HT-29 (cell line): ENCODE measurements around the gene ABHD16B. TPM values are rescaled to one million over a fixed set of nuclear protein-coding genes. Genes with fewer than 3 reads are reported as not detected.

Experiments
- DNase-seq: peaks from one replicate; pipeline ENCODE4 v3.0.0-alpha.2; 2015; ENCODE audit warnings: low spot score
- total RNA-seq: library from RNA; depleted of rRNA; stranded (reverse); fragments of >200 nt; shearing (Covaris generic); gene quantifications from 2 replicates; pipeline ENCODE4 v1.2.3, GENCODE V29; 2014; rRNA removed

ABHD16B gene
- not detected in 2 replicates for total RNA-seq

DNA sequence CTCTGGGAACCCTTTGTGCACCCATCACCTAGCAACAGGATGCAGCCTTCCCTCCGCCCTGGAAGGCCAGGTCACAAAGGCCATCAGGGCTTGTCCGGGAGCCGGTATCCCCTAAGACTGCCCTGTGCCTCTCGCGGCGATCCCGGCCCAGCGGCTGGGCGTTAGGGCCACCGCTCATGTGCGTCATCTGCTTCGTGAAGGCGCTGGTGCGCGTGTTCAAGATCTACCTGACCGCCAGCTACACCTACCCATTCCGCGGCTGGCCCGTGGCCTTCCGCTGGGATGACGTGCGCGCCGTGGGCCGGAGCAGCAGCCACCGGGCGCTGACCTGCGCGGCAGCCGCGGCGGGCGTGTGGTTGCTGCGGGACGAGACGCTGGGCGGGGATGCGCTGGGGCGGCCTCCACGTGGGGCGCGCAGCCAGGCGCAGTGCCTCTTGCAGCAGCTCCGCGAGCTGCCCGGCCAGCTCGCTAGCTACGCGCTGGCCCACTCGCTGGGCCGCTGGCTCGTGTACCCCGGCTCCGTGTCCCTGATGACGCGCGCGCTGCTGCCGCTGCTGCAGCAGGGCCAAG, at the start of gene ABHD16B:
TSS of gene ABHD16B (plus strand) at position 134 of the 570 bp plus-strand sequence. CDS start at position 177, 43 bp downstream.
- DNase-seq: no peak

DNA sequence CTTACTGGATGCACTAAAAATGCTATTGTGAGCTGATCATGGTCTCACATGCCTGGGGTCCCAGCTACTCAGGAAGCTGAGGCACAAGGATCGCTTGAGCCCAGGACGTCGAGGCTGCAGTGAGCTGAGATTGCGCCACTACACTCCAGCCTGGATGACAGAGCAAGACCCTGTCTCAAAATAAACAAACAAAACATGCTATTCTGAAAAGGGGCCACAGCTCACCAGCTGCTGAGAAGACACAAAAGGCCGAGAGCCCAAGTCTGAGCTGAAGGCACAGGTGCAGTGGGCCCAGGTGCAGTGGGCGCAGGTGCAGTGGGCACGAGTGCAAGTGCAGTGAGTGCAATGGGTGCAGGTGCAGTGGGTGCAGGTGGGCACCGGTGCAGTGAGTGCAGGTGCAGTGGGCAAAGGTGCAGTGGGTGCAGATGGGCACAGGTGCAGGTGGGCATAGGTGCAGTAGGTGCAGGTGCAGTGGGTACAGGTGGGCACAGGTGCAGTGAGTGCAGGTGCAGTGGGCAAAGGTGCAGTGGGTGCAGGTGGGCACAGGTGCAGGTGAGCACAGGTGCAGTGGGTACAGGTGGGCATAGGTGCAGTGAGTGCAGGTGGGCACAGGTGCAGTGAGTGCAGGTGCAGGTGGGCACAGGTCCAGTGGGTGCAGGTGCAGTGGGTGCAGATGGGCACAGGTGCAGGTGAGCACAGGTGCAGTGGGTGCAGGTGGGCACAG, 46.2 kb upstream of the ABHD16B start:
- DNase-seq: no peak

DNA sequence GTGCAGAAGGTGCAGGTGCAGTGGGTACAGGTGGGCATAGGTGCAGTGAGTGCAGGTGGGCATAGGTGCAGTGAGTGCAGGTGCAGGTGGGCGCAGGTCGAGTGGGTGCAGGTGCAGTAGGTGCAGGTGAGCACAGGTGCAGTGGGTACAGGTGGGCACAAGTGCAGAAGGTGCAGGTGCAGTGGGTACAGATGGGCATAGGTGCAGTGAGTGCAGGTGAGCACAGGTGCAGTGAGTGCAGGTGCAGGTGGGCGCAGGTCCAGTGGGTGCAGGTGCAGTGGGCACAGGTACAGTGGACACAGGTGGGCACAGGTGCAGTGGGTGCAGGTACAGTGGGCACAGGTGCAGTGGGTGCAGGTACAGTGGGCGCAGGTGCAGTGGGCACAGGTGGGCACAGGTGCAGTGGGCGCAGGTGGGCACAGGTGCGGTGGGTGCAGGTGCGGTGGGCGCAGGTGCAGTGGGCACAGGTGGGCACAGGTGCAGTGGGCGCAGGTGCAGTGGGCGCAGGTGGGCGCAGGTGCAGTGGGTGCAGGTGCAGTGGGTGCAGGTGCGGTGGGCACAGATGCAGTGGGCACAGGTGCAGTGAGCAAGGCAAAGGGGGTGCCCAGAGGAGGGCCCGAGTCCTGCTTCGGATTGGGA, 45.6 kb upstream of the ABHD16B start:
- no peak for DNase-seq

DNA sequence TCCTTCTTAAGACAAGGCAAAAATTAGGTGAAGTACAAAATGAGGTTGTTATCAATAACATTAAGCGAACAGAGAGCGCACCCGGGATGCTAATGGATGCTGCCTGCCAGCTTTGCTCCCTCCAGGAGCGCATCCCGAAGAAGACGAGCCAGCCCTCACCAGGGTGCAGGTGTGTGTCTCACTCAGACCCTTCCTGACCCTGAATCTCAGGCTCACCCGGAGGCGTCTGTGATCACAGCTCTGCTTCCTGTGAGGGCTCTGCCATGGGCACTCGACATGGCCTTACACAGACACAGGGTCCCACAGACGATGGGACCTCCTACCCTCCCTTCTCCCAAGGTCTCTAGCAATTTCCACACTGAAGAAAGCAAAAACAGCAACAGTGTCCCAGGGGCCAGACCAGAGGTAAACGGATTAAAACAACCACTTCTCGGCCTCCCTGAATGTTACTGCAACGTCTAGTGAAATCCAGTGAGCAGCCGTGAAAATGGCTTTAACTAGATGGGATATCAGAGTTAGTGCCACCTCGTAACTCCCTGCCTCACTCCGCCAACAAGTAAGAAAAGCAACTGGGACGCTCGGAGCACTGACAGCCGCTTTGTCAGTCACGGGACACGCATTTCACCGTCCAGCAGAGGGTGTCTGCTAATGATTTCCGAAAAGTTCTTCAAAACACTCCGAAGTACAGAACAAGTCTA, 41.9 kb upstream of the ABHD16B start:
- DNase-seq: no peak

DNA sequence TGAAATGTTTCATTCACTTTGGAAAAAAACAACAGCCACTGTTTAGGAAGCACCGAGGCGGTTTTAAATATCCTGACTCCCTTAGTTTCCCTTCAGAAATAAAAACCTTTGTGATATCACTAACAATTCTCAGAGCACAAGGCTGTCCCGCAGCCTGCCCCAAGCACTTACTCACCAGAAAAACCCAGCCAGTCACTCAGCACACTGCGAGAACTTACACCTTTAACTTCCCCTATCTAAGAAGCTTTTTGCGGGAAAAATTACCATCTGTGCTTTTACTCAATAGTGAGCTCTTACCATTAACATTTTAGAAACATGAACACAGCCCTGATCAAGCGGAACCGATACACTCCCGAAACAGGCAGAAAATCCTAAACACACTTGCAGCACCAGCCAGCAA, 39.5 kb upstream of the ABHD16B start:
- DNase-seq: no peak

DNA sequence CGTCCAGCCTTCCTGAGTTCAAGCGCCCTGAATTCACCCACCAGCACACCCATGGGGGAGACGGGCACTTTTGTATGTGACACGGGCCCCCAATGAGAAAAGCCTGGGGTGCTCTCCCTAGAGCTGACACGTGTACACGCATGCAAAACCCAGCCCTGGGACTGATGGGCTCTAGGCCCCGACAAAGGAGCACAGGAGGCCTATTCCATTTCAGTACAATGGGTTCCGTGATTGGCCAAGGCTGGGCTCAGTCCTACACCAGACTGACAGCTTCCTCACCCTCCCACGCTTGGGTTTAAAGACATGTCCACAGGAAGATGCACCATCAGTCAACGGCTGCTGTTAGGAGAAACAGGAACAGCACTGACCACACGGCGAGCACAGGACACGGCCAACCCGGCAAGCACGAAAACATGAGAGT, 39.0 kb upstream of the ABHD16B start:
- no peak for DNase-seq

DNA sequence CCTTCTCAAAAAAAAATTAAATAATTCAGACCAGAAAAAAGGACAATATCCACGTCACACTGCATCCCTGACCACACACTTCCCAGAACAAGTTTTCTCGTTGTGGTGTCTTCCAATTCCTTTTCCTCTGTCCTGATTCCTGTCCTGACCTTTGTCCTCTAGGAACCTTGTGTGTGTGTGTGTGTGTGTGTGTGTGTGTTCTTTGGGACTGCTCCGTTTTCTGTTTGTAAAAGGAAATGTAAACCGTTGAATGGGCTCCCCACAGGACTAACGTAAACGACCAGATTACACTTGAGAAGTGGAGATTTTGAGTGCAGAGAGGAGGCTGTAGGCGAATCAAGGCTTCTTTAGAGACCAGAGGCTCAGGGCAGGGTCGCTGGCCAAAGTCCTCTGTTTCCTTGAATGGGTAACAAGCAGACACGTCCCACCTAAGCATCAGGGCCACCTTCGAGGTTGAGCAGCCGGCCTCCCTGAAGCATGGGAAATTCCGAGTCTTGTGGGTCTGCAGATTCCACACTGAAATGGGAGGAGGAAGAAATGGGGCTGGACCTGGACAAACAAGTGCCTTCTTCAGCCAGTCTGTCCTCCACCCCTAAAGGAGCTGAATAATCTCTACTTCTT, 37.5 kb upstream of the ABHD16B start:
- no peak for DNase-seq

DNA sequence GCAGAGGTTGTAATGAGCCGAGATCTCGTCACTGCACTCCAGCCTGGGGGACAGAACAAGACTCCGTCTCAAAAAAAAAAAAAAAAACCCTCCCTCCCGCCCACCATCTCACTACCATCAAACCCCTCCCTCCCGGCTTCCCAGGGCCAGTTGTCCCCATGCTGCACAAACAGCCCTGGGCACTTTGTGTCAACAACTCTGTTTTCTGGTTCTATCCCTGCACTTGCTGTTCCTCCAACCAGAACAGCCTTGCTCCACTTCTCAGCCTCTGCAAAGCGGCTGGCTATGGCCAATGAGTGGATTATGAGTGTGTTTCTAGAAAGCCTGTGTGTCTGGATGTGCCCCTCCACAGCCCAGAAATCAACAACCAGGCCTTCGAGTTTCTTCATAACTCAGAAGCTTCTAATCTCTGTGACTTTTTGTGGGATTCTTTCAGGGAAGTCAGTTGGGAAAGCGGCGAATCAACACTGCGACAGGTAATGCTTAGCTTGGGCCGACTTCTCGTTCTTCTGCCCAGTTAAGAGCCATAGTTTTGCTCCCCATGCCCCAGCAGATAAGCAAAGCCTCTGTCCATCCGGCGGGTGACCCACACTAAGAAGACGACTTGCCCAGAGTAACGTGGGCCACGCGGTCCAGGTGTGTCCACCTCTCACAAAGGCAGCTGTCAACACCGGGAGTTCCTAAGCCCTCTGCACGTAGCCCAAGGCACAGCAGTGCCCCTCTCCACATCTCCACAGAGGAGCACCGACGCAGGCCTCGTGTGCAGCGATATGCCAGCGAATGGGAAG, 35.8 kb upstream of the ABHD16B start:
- DNase-seq: no peak

DNA sequence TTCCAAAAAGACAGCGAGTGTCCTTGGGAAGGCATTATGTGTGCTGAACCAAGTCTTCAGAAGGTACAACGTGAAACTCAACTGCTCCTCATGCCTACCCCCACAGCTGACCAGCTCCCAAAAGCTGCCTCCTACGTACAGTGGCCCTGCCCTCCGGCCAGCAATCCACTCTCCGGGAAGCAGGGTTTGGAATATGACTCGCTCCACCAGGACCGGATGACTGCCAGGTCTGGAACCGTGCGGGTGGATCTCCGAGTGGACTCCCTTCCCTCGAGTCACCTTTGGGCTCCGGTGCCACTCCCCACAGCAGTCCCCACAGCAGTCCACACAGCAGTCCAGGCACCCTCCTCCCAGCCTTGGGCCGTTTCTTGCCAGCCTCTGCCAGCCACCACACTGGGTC, 34.5 kb upstream of the ABHD16B start:
- no peak for DNase-seq

DNA sequence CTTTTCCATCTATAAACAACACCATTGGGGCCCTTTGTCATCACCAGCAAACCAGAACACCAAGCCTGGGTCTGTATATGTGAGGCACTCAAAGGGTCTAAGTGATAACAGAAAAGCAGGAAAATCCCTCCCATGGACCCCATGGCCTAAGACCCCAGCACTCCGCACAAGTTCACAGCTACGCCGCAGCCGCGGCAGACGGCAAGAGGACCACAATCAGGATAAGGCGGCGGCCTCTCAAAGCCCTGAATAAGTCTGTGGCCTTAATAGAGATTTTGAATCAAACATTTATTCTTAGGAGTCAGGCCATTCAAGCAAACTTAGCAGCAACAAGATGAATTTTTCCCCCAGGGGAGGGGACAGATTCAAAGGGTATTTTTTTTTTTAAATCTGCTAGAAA, 33.2 kb upstream of the ABHD16B start:
- no peak for DNase-seq

DNA sequence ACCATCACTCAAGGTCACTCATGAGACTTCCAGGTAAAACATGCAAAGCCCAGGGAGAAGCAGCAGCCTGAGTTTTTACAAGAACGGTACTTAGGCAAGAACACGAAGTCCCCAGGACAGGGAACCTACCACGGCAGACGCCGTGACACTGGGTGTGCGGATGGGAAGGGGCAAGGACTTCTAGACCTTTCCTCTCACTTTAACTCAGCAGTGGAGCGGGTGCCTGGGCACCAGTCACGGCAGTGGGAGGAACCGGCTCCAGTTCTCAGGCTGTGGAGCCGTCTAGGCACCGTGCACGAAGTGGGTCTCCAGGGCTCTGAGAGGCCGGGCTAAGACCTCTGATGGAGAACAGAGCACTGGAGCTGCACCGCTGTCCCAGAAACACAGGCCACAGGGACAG, 32.8 kb upstream of the ABHD16B start:
- DNase-seq: no peak

DNA sequence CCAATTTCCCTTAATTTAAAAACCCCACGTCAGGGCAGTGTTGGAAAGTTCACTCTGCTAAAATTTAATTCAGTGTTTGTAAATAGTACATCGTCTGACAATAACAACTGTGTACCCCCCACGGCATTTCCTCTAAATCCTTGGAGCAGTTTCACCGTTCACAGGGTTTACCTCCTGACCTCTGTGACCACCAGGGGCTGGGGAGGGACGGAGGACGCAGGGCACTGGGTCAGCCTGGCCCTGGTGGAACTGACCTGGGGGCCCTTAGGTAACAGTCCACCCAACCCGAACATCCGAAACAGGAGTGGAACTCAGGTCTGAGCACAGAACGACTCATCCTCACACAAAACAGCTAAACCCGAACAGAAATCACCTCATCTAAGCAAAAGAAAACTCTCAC, 32.3 kb upstream of the ABHD16B start:
- no peak for DNase-seq

DNA sequence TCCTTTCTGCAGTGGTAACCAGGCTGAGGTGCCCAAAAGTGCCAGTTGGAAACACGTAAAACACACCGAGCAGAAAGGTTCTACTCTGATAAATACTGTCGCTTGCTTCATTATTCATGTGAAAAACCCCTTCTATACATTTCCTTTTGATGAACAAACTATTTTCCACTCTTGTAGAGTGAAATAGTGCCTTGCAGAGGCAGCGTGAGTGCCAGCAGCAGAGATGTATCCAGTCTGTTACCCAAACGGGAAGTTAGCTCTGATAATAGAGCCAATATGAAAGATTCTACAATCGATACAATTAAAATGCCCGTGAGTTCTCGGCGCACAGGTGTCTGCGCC, 31.7 kb upstream of the ABHD16B start:
- DNase-seq: no peak

DNA sequence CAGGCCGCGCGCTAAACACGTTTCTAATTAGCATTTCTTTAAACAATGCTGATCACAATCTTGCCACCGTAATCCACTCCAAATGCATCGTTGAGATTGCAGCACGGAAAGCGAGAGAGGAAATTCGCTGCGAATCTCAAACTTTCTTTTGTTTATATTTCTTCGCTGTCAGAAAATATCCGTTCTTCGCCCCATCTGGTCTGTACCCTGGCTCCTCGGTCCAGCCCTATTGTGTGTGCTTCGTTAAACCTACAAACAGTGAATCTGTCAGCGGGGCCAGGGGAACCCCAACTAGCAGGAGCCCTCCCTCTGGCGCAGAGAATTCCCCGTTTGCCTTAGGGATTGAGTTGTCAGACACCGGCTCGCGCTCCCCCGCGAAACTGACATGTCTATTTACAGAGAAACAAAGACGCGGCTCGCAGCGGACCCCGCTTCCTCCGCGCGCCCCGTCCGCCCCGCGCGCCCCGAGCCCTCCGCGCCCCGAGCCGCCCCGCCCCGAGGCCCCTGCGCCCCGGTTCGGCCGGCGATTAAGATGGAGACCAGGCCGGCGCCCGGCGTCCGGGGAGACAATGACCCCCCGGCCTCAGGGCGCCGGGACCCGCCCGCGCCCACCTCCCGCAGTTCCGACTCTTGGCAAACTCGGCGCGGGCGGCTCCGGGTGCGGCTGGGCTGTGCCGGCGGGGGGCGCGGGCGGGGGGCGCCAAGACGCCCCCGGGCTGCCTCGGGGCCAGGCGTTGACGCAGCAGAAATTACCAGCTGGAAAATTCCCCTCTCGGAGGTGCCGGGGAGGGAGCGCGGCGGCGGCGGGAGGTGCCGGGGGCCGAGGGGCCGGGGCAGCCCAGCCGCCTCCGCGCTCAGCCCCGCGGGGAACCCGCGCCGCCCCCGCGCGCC, 31.1 kb upstream of the ABHD16B start:
- no peak for DNase-seq

DNA sequence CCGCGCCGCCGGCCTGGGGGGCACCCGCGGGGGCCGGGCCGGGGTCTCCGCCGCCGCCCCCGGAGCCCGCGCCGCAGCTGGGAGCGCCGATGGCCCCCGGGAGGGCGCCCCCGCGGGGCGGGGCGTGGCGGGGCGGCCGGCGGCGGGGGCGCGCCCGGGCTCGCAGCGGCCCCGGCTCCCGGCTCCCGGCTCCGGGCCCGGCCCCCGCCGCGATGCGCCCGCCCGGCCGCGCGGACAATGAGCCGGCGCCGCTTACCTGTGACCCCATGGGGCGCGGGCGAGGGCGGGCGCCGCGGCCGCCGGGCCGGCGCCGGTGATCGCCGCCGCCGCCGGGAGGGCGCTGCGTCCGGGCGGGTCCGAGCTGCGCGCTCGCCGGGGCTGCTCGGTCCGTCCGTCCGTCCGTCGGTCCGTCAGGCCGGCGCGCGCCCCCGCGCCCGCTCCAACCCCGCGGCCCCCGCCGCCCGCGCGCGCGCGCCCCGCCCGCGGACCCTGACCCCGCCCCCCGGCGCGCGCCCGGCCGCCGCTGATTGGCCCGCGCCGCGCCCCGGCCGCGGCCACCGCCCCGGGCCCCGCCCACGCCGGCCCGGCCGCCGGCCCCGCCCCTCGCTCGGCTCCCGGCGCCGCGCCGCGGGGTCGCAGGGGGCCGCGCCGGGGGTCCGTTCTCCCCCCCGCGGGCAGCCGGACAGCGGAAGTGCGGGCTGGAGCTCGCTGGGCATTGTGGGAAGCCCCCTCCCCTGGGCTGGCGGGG, 30.3 kb upstream of the ABHD16B start, which contains the start of gene ZBTB46:
TSS of gene ZBTB46 (minus strand) at position 424 of the 748 bp plus-strand sequence. CDS start 40,507 bp downstream, outside the sequence.
- DNase-seq: peak; percentile 42

DNA sequence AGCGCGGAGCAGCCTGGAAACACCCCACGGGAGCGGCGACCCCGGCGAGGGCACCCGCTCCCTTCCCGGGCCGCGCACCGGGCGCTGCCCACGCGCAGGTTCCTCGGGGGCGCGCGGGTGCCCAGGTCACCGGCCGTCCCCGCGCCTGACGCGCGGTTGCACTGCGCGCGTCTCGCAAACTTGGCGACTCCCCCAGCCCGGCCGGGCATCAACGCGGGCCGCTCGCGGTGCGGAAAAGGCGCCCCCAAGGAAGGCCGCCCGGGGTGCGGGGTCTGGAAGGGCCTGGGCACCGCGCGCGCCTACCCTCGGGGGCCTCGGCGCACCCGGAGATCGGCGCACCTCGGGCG, 29.7 kb upstream of the ABHD16B start:
- DNase-seq: no peak

DNA sequence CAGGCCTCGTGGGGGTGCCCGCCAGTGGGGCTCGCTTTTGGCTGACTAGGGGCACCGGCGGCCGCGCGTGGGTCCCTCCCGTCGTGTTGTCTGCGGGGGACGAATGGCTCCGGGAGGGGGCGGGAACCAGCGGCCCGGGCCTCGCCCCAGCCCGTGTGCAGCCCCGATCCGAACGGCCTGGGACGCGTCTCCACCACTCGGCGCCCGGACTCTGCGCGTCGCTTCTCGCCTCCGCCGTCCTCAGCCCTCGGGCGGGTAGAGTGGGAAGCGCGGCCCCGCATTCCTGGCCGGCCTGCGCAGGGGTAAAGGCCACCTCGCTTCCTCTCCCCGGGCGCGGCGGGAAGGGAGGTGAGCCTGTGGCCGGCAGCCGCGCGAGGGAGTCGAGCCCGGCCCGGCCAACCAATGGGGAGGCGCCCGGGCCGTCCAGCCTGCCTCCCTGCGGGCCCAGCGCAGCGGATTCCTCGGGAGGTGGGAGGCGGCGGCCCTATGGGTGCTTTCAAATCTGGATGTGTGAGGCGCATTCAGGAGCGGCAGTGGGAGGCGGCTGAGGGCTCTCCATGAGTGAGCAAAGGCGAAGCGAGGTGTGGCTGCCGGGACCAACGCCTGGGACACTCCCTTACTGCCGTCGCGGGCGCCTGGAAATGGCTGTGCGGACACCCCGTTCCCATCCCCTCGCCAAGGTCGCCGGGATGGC, 29.2 kb upstream of the ABHD16B start:
- DNase-seq: peak; percentile 68

DNA sequence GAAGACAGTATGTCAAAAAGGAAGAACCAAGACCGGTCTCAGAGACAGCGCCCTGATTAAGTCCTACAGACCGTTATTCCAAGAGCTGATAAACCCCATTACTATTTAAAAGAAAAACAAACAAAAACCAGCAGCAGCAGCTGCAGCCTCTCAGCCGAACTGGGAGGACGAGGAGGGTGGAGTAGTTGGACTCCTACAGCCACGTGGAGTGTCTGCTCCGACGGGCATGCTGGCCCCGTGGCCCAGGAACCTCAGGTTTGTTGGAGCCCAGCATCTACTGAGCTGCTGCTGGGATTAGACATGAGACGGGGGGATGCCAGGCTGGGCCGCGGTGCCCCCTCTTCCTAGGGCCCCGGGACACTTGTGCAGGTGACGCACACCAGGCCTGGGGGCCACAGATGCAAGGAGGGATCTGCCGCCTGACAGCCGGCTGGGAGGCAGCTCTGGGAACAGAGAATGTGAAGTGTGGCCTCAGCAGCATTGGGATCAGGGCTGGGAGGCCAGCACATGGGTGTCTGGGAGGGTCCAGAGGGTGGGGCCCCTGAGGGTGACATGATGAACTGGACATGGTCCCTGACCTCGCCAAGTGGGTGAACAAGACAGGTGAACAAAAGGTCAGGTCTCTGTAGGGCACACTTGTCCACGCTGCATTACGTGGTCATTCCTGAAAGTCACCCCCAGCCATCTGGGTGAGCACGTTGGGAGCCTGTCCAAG, 27.4 kb upstream of the ABHD16B start:
- DNase-seq: no peak
